ENCODE measurements around the gene HPGD.

DNA sequence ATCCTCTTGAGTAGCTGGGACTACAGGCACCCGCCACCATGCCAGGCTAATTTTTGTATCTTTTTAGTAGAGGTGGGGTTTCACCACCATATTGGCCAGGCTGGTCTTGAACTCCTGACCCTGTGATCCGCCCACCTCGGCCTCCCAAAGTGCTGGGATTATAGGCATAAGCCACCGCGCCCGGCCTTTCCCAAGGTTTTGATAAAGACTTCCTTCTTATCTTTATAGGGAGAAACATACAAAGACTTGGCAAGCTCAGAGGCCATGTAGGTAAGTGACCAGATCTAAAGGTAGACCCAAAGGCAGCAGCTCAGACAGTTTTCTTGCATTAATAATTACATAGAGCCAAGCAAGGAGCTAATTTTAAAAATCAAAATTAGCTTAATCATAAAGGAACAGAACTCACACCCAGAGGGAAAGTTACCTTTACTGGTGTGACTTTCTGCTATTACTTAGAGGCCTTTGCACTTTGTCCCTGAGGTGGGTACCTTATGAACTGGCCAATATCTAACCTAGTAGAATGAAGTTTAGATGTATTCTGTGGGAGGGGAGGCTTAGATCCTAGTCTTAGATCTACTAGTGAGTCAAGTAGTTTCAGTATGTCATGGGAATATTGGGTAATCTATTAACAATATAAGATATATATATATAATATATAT is 67.3 kb downstream of the HPGD start:
- TF ChIP-seq, protein P1, sequence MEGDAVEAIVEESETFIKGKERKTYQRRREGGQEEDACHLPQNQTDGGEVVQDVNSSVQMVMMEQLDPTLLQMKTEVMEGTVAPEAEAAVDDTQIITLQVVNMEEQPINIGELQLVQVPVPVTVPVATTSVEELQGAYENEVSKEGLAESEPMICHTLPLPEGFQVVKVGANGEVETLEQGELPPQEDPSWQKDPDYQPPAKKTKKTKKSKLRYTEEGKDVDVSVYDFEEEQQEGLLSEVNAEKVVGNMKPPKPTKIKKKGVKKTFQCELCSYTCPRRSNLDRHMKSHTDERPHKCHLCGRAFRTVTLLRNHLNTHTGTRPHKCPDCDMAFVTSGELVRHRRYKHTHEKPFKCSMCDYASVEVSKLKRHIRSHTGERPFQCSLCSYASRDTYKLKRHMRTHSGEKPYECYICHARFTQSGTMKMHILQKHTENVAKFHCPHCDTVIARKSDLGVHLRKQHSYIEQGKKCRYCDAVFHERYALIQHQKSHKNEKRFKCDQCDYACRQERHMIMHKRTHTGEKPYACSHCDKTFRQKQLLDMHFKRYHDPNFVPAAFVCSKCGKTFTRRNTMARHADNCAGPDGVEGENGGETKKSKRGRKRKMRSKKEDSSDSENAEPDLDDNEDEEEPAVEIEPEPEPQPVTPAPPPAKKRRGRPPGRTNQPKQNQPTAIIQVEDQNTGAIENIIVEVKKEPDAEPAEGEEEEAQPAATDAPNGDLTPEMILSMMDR (IDR thresholded peaks at IDR 0.05; ENCODE audit: low read depth, low read length, poor library complexity, severe bottlenecking), result no peak
- no peak for TF ChIP-seq EZH2phosphoT487 (IDR thresholded peaks at IDR 0.05; ENCODE audit: borderline replicate concordance, low read length)
